Measurements from ENCODE around the gene SURF4.

- TF ChIP-seq POLR2A (IDR thresholded peaks at IDR 0.05) (no peak), CTCF (IDR thresholded peaks at IDR 0.05) (no peak)
Measured at GRCh38 chr9:133357656-133358055, 18.2 kb downstream of the SURF4 start.
